KMS-11 (cell line): ENCODE results near the gene APBA1.

Experiments used
- H2AFZ ChIP-seq: fragments of 200-600 bp; sonication (generic); 2 replicates; pipeline ENCODE4 v1.6.1; 2016; ENCODE audit warnings: antibody characterized with exemption, mixed run types, low read depth
- H3K27ac ChIP-seq: fragments of 200-600 bp; sonication (generic); 2 replicates; pipeline ENCODE4 v1.6.1; 2016; ENCODE audit warnings: mild to moderate bottlenecking, mixed run types
- H3K27me3 ChIP-seq: fragments of 200-600 bp; sonication (generic); 2 replicates; pipeline ENCODE4 v1.6.1; 2017; ENCODE audit warnings: mild to moderate bottlenecking, low read depth, mixed run types, moderate library complexity; ENCODE audit not compliant: insufficient read depth
- H3K36me3 ChIP-seq: fragments of 200-600 bp; sonication (generic); 2 replicates; pipeline ENCODE4 v1.6.1; 2017; ENCODE audit warnings: mild to moderate bottlenecking, mixed run types; ENCODE audit not compliant: insufficient read depth
- H3K4me1 ChIP-seq: fragments of 200-600 bp; sonication (generic); 2 replicates; pipeline ENCODE4 v1.6.1; 2016; ENCODE audit warnings: mild to moderate bottlenecking, low read depth, mixed run types; ENCODE audit not compliant: poor library complexity, severe bottlenecking
- H3K4me2 ChIP-seq: fragments of 200-600 bp; sonication (generic); 2 replicates; pipeline ENCODE4 v1.7.0; 2016; ENCODE audit warnings: mild to moderate bottlenecking, mixed run types
- H3K4me3 ChIP-seq: fragments of 200-600 bp; sonication (generic); IDR thresholded peaks from 2 replicates; pipeline ENCODE4 v1.6.1; 2017; ENCODE audit warnings: low read depth, low read length, mixed read lengths; ENCODE audit not compliant: insufficient read depth
- H3K79me2 ChIP-seq: fragments of 200-600 bp; sonication (generic); 2 replicates; pipeline ENCODE4 v1.6.1; 2016; ENCODE audit warnings: low read depth, mixed run types; ENCODE audit not compliant: insufficient read depth
- H3K9ac ChIP-seq: fragments of 200-600 bp; sonication (generic); 2 replicates; pipeline ENCODE4 v1.6.1; 2016; ENCODE audit warnings: mild to moderate bottlenecking, mixed run types
- H4K20me1 ChIP-seq: fragments of 200-600 bp; sonication (generic); 2 replicates; pipeline ENCODE4 v1.6.1; 2016; ENCODE audit warnings: mild to moderate bottlenecking, mixed run types; ENCODE audit not compliant: insufficient read depth
- CTCF ChIP-seq: fragments of 200-600 bp; sonication (generic); conservative IDR thresholded peaks from 2 replicates; pipeline ENCODE4 v1.6.1; 2017; ENCODE audit warnings: low read depth, mild to moderate bottlenecking, antibody characterized with exemption, low read length, moderate library complexity, mixed read lengths

The APBA1 gene

GRCh38 chr9:69526699-69527098, 145.5 kb downstream of the APBA1 start:
- no peak for TF ChIP-seq CTCF
- no peak overlapping the region for H3K9ac ChIP-seq
- no peaks in the 10 kb centered on the region for H4K20me1 ChIP-seq
- no peaks in the 10 kb centered on the region for H3K4me1 ChIP-seq
- no peak overlapping the region for H3K27ac ChIP-seq
- H2AFZ ChIP-seq: no peak overlapping the region
- H3K4me3 ChIP-seq: no peak overlapping the region
- no peaks in the 10 kb centered on the region for H3K36me3 ChIP-seq
- no peak overlapping the region for H3K4me2 ChIP-seq
- H3K27me3 ChIP-seq: no peaks in the 10 kb centered on the region
- no peaks in the 10 kb centered on the region for H3K79me2 ChIP-seq

GRCh38 chr9:69519470-69520240, 152.5 kb downstream of the APBA1 start:
- H4K20me1 ChIP-seq: no peaks in the 10 kb centered on the region
- H3K4me2 ChIP-seq: peak overlapping the region; percentile 55
- no peaks in the 10 kb centered on the region for H3K27me3 ChIP-seq
- TF ChIP-seq CTCF: no peak
- H3K27ac ChIP-seq: no peak overlapping the region
- H2AFZ ChIP-seq: no peak overlapping the region
- no peaks in the 10 kb centered on the region for H3K36me3 ChIP-seq
- H3K79me2 ChIP-seq: no peaks in the 10 kb centered on the region
- no peak overlapping the region for H3K9ac ChIP-seq
- no peak overlapping the region for H3K4me3 ChIP-seq
- H3K4me1 ChIP-seq: peaks cover 21% of the 10 kb centered on the region

GRCh38 chr9:69516353-69517322, 155.5 kb downstream of the APBA1 start:
- Histone ChIP-seq H2AFZ (no peak overlapping the region), H3K4me2 (no peak overlapping the region), H3K79me2 (no peaks in the 10 kb centered on the region), H3K27ac (no peak overlapping the region), H3K4me3 (no peak overlapping the region), H3K4me1 (peaks cover 35% of the 10 kb centered on the region), H4K20me1 (no peaks in the 10 kb centered on the region), H3K36me3 (no peaks in the 10 kb centered on the region), H3K27me3 (no peaks in the 10 kb centered on the region), H3K9ac (no peak overlapping the region)
- no peak for TF ChIP-seq CTCF

GRCh38 chr9:69515810-69516209, 156.4 kb downstream of the APBA1 start:
- Histone ChIP-seq H3K27ac (no peak overlapping the region), H2AFZ (no peak overlapping the region), H3K27me3 (no peaks in the 10 kb centered on the region), H3K9ac (no peak overlapping the region), H3K36me3 (no peaks in the 10 kb centered on the region), H3K4me1 (peaks cover 35% of the 10 kb centered on the region), H4K20me1 (no peaks in the 10 kb centered on the region), H3K4me3 (no peak overlapping the region), H3K4me2 (no peak overlapping the region), H3K79me2 (no peaks in the 10 kb centered on the region)
- TF ChIP-seq CTCF: no peak
